NCI-H187 (cell line): Measurements from ENCODE around the gene KRTAP10-2.
"Not testable (repeated sequence)": the region's sequence is repeated elsewhere in the genome, so short reads cannot be mapped to it uniquely, and the experiment has no call there.

ENCODE experiments used
- DNase-seq, 2 experiments: peaks; one replicate each; lab custom pipeline; 2025; lab: John Stamatoyannopoulos, UW

KRTAP10-2 gene

GRCh38 chr21:44583089-44583799 lies 31.9 kb upstream of the KRTAP10-2 start:
- no peak for DNase-seq

DNA sequence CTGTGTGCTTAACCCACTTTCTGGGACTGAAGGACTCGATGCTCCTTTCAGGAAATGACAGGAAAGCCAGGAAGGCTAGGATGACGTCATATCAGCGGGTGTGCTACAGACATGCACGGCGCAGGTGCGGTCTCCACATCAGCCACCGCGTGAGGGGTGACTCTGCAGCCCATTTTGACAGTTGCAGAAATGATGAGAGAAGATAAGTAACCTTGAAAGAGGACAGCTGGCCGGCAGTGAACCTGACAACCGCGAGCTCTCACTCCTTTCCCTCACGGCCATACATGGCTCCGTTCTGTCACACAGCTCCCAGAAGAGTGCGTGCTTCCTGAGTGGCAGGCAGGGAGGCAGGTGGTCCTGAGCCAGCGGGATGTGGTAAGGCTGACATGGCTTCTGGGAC lies 30.8 kb upstream of the KRTAP10-2 start:
- DNase-seq, result no peak

DNA sequence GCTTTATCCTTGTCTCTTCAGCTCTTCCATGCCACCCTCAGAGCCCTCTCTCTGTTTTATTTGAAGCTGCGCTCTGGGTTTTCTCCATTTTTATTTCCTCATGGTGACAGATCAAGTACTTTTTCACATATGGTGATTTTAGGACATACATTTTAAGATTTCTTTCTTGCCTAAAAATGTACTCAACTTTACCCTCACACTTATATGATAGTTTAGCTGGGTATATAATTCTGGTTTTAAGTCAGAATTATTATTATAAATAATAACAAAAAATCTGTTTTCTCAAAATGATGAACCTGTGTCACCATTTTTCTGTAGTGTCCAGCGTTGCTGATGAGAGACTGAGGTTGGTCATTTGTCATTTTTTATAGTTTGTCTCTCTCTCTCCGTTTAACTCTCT lies 29.9 kb upstream of the KRTAP10-2 start:
- DNase-seq, result no peak

DNA sequence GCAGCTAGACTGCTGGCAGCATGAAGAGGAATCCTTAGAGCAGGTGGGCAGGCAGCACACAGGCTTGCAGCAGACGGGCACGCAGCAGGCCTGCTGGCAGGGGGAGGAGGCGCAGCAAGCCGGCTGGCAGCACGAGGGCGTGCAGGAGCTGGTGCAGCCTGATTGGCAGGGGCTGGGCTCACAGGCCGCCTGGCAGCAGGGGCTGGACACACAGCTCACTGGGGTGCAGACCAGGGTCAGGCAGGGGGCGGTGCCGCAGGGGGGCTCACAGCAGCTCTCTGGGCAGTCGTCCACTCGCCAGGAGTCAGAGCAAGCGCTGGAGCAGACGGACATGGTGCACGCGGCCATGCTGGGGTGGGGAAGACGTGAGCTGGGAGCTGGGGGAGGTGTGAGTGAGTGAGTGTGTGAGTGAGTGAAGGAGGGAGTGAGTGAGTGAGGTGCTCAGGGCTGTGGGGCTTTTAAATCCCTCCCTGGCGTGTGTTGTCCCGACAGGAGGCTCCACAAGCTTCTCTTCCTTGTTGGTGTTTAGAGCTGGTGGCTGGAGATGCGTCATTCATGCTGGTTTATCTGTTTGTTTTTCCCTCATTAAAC lies 29.0 kb upstream of the KRTAP10-2 start, which contains the start of gene KRTAP10-5:
Gene KRTAP10-5 (minus strand): TSS at position 374 of the 591 bp plus-strand sequence. CDS start 26 bp downstream, at position 348.
- not testable (repeated sequence) for DNase-seq

- DNase-seq, result no peak
These were observed 28.5 kb upstream of the KRTAP10-2 start for GRCh38 chr21:44579833-44580144.

- no peak for DNase-seq
These were observed 27.9 kb upstream of the KRTAP10-2 start for GRCh38 chr21:44579056-44579832.

DNA sequence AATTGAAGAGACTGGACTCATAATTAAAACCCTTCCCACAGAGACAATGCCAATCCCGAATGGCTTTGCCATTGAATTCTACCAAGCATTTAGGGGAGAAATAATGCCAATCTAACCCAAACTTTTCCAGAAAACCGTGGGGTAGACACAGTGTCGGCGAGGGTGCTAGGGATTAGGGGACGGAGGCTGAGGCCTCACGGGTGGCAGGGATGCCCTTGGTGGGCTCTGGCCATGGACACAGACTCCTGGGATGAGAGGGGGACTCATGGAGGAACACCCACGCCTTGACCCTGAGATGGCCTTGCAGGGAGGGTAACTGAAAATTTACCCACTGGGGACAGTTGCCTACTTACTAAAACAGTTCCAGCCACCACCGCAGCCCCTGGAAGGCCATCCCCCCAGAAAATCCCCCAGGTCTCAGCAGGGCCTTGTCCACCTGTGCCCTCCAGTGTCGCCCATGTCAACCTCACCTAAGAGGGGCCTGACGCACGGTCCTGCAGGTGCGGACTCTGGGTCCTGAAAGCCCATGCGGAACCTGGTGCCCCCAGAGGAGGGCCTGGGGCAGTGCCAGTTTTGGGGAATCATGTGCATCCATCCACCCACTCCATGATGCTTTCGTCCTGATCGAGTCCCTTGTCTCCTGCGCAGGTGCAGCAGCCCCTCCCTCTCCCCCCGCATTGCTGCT lies 27.2 kb upstream of the KRTAP10-2 start:
- no peak for DNase-seq

GRCh38 chr21:44576025-44576420 lies 24.7 kb upstream of the KRTAP10-2 start:
- no peak for DNase-seq

GRCh38 chr21:44575307-44576024 lies 24.2 kb upstream of the KRTAP10-2 start:
- DNase-seq, result no peak

GRCh38 chr21:44574457-44575306 lies 23.4 kb upstream of the KRTAP10-2 start:
- DNase-seq, result no peak

- not testable (repeated sequence) for DNase-seq
These were observed 22.5 kb upstream of the KRTAP10-2 start, which contains the start of gene KRTAP10-4 for GRCh38 chr21:44573630-44574456. TSS of gene KRTAP10-4 (plus strand) at chr21:44573729. CDS start at chr21:44573759, 30 bp downstream.

DNA sequence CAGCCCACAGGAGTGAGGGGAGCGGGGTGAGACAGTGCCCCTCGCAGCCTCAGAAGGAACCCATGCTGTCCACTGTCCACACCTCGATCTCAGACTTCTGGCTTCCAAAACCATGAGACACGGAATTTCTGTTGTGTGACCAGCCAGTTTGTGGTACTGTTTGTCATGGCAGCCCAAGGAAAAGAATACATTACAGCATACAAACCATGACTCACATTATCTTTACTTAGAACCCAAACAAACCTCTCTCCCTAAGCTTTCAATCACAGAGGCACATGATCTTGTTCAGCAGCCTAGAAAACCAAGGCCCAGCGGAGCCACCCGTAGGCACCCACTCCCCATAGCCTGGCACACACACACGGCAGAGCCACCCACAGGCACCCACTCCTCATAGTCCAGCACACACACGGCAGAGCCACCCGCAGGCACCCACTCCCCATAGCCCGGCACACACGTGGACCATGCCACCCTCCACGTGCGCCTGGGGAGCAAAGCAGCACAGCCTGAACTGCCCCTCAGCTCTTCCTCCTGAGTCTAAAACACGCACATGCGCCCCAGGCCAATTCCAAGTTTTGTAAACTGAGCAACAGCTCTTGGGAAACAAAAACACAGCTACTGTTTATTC lies 21.8 kb upstream of the KRTAP10-2 start:
- DNase-seq, result no peak

- no peak for DNase-seq
These were observed 20.8 kb upstream of the KRTAP10-2 start for GRCh38 chr21:44571844-44572782.

DNA sequence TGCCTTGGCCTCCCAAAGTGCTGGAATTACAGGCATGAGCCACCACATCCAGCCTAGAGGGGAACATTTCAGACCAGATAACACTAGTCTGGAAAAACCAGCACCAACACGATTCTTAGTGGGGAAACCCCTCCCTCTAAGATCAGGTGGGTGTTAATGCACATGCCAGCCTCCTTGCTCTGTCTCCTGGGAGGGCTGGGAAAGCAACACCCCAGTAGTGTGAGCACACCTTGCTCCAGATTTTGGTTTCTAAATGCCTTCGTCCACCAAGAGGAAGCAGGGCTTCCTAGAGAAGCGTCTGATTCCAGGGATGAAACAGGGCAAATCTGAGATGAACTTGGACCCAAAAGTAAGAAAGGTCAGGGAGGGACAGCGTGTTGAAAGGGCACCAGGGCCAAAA lies 20.0 kb upstream of the KRTAP10-2 start:
- no peak for DNase-seq

- DNase-seq, result no peak
These were observed 18.7 kb upstream of the KRTAP10-2 start for GRCh38 chr21:44569861-44570517.

GRCh38 chr21:44568667-44569556 lies 17.6 kb upstream of the KRTAP10-2 start:
- no peak for DNase-seq

- DNase-seq, result no peak
These were observed 17.0 kb upstream of the KRTAP10-2 start for GRCh38 chr21:44568261-44568660.
